ENCODE data around the gene ZIC1. TPM values are rescaled to one million over a fixed set of nuclear protein-coding genes. Genes with fewer than 3 reads are reported as not detected.

ZIC1 gene
- total RNA-seq, 1 donor from 2014 or later = not detected

GRCh38 chr3:147420353-147421183 is 11.4 kb downstream of the ZIC1 start:
- no peak for DNase-seq (ENCODE audit: low spot score)

GRCh38 chr3:147421184-147421912 is 12.2 kb downstream of the ZIC1 start:
- DNase-seq (ENCODE audit: low spot score) = no peak

- DNase-seq (ENCODE audit: low spot score) = no peak
Measured at GRCh38 chr3:147422196-147422595, 13.0 kb downstream of the ZIC1 start.

DNA sequence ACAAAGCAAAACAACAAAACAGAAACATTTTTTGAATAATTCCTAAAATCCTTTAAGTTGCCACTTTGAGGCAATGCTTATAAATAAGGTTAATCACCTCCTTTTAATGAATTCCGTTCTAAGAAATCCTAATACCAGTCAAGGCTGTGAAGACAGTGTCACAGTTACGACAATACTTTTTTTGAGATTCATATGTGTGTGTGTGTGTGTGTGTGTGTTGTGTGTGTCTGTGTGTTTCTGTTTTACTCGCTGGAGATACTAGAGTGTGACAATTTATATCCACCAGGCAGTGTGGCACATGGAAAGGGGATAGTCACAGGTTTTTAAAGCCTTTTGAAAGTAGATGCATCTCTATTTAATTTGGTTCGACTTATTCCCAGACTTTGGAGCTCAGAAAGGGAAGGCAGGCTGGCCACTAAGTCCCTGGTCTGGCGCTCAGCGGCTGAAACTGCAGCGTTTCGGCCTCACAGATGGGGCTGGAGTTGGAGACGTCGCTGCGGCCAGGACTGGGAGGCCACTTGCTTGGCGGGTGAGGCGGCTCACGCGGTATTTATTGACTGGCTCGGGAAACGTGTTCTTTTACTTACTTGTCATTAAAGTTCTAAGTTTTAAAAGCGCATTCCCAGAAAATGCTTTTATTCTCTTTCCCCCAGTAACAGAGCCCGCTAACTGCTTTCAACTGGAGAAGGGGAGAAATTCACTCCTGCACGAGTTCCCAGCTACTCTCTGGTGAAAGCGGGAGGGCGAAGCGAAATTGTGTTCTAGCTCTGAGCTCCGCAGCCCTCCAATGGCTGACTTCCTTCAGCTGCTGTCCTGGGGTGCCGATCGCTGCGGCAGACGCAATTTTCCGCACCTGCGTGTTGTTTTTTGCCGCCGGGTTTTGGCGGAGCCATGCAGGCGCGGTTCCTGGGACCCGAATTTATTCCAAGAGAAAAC is 13.7 kb downstream of the ZIC1 start:
- DNase-seq (ENCODE audit: low spot score) = no peak

- no peak for DNase-seq (ENCODE audit: low spot score)
Measured at GRCh38 chr3:147423537-147423797, 14.3 kb downstream of the ZIC1 start.

DNA sequence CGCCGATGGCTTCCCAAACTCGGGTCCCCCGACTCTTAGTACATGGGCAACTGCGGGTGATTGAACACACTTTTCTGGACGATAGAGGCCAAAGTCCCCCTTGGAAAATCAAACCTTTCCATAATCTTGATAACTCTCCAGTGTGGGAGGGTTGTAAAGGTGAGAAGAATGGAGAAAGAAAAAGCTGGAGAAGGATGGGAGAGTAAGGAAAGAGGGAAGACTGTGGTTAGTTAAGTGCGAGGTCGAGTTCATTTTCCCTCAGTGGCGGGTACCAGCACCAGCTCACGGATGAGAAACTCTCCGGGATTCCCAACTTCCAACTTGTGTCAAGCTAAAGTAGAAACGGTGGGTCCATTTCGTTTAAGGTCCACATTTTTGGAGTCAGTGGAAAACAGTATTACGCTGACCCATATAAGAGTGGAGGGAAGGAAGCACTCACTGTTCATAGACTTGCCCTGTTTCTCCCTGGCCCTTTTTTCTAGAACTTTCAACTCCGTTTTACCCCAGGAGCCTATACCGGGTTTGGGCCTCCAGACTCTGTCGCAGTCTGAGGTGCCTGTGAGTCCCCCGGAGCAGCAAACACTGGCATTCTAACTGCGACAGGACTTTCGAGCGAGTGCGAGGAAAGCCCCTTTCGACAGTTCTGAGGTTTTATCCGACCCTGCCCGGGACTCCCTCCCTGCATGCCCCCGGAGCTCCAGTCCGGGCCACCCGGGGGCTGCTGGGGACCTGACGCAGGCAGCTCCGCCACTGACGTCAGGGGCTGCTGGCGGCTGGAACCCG is 14.8 kb downstream of the ZIC1 start:
- no peak for DNase-seq (ENCODE audit: low spot score)

DNA sequence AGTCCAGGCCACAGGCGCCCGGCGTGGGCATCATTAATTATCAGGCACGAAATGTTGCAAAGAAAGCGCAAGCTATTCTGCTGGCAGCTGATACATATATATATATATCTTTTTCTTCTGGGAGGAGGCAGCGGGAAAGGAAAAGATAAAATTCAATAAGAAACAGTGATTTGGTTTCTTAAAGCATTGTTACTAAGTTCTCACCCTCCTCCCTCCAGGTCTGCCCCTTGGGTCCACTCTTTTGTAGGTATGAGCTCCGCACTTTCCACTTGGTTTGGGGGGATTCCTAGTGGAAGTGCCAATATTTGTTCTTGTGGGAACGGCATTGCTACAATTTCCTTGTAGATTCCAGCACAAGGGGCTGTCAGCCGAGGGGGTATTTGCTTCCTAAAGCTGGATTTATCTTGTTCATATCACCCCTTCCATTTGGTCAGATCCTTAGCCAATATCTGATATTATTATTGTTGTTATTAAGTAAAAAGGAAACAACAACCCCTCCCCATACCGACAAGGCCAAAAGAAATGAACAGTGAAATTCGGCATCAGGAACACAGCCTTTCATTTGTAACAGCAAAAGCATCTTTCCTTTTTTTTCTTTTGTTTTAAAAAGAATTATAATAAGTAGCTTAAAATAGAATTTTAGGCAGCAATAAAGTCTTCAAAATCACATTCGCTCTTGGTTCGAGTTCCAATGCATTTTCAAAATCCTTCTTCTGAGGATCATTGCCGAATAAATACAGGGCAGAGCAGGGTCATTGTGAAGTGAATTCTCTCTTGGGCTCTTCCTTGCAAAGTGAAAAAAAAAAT is 15.6 kb downstream of the ZIC1 start:
- DNase-seq (ENCODE audit: low spot score) = no peak

- DNase-seq (ENCODE audit: low spot score) = no peak
Measured at GRCh38 chr3:147425388-147425850, 16.3 kb downstream of the ZIC1 start.

DNA sequence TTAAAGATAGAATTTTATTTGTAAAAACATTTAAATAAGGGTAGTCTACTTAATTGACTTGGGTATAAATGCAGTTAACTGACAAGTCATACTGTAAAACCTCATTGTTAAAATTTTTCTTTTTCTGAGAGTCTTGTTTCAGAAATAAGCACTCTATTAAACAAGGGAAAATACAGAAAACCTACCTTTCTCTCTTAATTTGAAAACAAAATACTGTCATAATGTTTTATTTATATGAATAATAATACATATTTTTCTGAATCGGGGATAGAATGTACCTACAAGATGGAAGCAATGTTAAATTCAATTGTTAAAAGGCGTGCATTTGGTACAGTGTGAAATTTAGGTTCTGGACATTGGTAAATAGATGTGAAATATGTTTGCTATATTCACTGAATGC is 17.8 kb downstream of the ZIC1 start:
- DNase-seq (ENCODE audit: low spot score) = no peak

- DNase-seq (ENCODE audit: low spot score) = no peak
Measured at GRCh38 chr3:147427746-147428145, 18.6 kb downstream of the ZIC1 start.

DNA sequence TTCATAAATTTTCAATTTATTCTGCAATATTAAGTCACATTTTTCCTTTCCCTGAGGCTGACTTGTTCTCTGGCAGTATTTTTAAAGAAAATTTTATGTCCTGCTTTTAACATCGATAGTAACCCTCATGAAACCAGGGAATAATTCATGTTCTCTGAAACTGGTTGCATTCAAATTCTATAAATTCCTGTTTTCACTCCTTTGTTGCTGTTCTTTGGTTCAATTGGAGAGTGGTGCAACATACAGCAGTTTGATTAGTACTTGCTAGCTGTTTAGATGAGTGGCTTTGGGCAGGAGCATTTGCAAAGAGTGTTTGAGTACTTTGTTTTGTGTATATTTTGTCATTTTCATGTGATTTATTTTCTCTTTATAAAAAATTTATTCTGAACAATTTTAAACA is 19.2 kb downstream of the ZIC1 start:
- no peak for DNase-seq (ENCODE audit: low spot score)

GRCh38 chr3:147428754-147429153 is 19.6 kb downstream of the ZIC1 start:
- DNase-seq (ENCODE audit: low spot score) = no peak

DNA sequence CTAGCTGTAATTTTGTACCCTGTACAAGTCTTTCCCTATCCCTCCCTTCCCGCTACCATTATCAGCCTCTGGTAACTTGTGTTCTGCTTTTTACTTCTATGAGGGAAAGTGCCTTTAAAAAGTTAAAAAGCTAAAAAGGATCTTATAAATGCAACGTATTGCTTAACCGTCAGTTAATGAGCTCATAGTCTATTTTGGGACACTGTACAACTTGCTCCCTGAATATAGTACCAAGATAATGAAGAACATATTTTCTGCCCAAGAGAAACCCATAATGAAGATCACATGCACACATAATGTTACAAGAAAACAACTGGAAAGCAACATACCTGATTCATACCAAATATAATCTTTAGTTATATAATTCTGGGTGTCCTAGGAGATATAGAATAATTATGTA is 22.6 kb downstream of the ZIC1 start:
- DNase-seq (ENCODE audit: low spot score) = no peak

DNA sequence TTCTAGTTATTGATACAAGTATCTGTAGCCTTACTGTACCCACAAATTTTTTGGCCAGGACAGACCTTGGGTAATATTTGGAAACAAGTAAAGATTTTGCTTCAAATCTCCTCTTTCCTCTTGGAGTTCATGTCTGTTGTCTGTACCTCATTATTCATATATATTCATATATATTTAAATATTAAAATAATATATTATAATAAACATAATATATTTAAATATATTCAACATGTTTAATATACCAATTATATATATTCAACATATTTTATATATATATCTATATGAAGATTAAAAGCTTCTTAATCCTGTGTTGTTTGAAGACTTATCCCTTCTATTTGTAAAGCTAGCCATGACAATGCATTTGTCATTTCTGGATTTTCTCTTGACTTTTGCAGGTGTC is 38.1 kb downstream of the ZIC1 start:
- no peak for DNase-seq (ENCODE audit: low spot score)

DNA sequence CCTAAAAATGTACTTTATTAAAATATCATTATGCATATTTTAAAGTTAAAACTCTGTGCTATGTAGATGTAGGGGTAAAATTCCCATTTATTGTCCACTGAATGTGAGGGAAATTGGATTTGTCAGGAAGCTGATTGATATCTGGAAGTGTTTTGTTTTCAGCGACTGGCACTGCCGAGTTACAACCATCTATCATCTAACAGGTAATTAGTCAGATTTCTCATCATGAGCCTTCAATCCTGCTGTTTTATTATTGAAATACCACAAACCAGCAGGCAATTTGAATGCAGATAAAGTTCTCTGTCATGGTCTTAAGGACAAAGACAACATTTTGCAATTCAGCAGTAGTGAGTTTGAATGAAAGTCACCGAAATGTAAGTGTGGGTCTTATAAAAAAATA is 40.5 kb downstream of the ZIC1 start:
- DNase-seq (ENCODE audit: low spot score) = no peak

DNA sequence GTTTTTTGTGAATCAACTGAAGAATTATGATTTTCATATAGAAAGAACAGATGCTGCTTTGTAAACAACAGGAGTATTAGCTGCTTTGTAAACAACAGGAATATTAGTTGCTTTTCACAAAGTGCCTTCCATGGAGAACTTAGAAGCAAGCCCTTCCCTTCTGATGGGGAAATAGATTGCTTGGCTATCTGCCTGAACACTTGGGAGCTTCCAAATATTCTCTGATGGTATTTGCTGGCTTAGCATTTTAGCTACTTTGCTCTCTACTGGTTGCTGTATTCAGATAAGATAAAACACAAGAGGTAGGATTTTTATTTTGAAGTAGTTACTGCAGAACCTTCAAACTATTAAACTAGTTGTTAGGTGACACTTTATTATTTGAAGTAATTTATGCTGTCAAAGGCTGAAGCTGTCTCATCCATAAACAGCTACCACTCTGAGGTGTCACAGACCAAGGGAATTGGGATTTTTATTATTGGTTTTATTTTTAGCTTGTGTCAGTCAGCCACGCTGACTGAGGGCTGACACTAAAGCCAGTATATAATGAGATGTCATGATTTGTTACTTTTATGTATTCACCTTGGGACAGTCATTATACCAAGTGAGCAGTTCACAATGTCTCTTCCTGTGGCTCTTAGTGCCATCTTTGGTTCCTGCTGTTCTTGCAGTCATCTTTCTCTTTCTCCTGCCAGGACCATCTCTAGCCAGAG is 50.0 kb downstream of the ZIC1 start:
- DNase-seq (ENCODE audit: low spot score) = no peak

DNA sequence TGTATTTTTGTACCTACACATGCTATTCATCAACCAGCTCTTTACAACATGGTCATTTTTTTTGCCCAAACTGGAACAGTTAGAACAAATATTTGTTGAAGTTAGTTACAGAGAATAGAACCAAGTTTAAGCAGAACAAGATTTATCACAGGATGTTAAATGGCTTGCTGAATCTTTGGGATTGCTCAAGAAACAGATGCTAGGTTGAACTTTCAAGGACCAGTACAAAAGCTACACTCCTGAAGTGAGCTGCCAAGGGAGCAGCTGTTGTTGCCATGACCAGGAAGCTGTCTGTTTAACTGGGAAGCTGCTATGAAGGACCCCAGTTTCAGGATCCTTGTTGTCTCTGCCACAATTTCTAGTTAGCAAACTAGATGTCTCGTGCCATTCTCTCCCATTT is 53.7 kb downstream of the ZIC1 start:
- no peak for DNase-seq (ENCODE audit: low spot score)
